ENCODE data around the gene PRM3. TPM values are rescaled to one million over a fixed set of nuclear protein-coding genes. Genes with fewer than 3 reads are reported as not detected.

PRM3 gene
- total and polyA plus RNA-seq, 4 donors = not detected

DNA sequence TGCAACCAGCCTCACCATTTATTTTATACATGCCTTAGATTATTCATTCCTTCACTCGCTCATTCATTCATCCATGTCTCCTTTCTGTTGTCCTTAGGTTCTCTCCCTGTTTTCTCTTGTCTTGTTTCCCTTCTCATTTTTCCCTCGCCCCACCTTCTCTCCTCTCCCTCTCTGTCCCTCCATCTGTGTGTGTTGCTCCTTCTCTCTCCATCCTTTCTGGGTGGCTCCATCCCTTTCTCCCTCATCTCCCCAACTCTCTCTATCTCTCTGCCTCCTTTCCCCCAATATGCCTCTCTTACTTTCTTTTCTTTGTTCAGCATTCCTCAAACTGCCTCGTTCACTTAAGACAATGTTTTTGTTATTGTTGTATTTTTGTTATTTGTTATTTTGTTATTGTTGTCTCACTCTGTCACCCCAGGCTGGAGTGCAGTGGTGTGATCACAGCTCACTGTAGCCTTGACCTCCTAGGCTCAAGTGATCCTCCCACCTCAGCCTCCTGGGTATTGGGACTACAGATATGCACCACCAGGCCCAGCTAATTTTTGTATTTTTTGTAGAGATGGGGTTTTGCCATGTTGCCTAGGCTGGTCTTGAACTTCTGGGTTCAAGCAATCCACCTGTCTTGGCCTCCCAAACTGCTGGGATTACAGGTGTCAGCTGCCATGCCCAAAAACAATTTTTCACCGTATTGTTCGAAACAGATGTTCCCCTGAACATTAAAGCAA is 31.8 kb downstream of the PRM3 start (continued):
- TF ChIP-seq, protein P1, sequence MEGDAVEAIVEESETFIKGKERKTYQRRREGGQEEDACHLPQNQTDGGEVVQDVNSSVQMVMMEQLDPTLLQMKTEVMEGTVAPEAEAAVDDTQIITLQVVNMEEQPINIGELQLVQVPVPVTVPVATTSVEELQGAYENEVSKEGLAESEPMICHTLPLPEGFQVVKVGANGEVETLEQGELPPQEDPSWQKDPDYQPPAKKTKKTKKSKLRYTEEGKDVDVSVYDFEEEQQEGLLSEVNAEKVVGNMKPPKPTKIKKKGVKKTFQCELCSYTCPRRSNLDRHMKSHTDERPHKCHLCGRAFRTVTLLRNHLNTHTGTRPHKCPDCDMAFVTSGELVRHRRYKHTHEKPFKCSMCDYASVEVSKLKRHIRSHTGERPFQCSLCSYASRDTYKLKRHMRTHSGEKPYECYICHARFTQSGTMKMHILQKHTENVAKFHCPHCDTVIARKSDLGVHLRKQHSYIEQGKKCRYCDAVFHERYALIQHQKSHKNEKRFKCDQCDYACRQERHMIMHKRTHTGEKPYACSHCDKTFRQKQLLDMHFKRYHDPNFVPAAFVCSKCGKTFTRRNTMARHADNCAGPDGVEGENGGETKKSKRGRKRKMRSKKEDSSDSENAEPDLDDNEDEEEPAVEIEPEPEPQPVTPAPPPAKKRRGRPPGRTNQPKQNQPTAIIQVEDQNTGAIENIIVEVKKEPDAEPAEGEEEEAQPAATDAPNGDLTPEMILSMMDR (IDR thresholded peaks at IDR 0.05; ENCODE audit: low read depth, low read length, missing input control) = no peak
- TF ChIP-seq NR2F2 (IDR thresholded peaks at IDR 0.05) (no peak), HNF4A (conservative IDR thresholded peaks at IDR 0.05) (no peak)

DNA sequence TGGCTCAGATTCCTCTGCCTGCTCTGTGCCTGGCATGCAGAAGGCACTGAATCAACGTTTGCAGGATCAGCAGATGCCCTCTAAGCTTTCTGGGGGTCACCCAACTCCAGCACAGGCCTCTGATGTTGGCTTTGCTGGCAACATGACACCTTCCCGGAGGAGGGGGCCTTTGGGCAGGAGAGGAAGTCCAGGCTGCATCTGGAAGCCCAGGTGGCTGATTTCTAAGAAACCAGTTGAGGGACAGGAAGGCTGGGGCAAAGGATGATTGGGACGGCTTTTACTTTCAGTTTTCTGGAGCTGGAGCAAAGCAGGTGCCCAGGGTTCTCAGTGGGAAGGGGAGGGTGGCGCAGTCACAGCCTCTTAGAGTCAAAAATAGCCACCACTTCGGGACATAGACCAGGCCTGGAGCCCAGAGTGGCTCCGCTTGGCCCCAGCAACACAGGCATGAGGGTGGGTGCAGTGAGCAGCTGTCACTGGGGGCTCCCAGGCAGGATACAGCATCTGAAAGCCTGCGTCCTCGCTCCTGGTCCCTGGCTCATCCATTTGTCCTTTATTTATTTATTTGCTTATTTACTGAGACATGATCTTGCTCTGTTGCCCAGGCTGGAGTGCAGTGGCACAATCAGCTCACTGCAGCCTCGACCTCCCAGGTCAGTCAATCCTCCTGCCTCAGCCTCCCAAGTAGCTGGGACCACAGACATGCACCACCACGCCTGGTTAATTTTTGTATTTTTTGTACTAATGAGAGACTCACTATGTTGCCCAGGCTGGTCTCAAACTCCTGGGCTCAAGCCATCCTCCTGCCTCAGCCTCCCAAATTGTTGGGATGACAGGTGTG is 32.6 kb downstream of the PRM3 start:
- H3K27ac ChIP-seq (ENCODE audit: low read depth in 1 of 2, low read length in 2 of 2) = no peak overlapping the region
- no peaks in the 10 kb centered on the region for H3K9me3 ChIP-seq (ENCODE audit: control insufficient read depth in 4 of 4, low read length in 3 of 4)
- TF ChIP-seq SP1 (IDR thresholded peaks at IDR 0.05) (no peak), RXRA (IDR thresholded peaks at IDR 0.05) (no peak), FOXA2 (IDR thresholded peaks at IDR 0.05) (no peak), TAF1 (conservative IDR thresholded peaks at IDR 0.05) (no peak), GABPA (IDR thresholded peaks at IDR 0.05 in 1 of 2, conservative IDR thresholded peaks at IDR 0.05 in 1 of 2) (no peak), EGR1 (IDR thresholded peaks at IDR 0.05; ENCODE audit: low read depth in 2 of 2) (no peak), NR2F2 (IDR thresholded peaks at IDR 0.05) (no peak), HNF4G (IDR thresholded peaks at IDR 0.05) (no peak)
- H3K4me1 ChIP-seq (ENCODE audit: control insufficient read depth in 4 of 4, insufficient read depth in 4 of 4, low read length in 3 of 4) = peaks cover 2 to 10% (median 9%) of the 10 kb centered on the region in 4 donors
- no peaks in the 10 kb centered on the region for H3K36me3 ChIP-seq (ENCODE audit: control insufficient read depth in 4 of 4, insufficient read depth in 3 of 4, low read depth in 1 of 4, low read length in 3 of 4)
- no peak for DNase-seq (ENCODE audit: low spot score)
- 68% methylated on average over 10 of the region's 10 CpGs for WGBS
- H3K27me3 ChIP-seq (ENCODE audit: control insufficient read depth in 4 of 4, insufficient read depth in 4 of 4, low read length in 3 of 4) = no peaks in the 10 kb centered on the region
- H3K9ac ChIP-seq (ENCODE audit: low read depth in 1 of 2, low read length in 2 of 2) = no peak overlapping the region
- no peak overlapping the region for H3K4me3 ChIP-seq (ENCODE audit: low read depth in 1 of 3, low read length in 3 of 3)

DNA sequence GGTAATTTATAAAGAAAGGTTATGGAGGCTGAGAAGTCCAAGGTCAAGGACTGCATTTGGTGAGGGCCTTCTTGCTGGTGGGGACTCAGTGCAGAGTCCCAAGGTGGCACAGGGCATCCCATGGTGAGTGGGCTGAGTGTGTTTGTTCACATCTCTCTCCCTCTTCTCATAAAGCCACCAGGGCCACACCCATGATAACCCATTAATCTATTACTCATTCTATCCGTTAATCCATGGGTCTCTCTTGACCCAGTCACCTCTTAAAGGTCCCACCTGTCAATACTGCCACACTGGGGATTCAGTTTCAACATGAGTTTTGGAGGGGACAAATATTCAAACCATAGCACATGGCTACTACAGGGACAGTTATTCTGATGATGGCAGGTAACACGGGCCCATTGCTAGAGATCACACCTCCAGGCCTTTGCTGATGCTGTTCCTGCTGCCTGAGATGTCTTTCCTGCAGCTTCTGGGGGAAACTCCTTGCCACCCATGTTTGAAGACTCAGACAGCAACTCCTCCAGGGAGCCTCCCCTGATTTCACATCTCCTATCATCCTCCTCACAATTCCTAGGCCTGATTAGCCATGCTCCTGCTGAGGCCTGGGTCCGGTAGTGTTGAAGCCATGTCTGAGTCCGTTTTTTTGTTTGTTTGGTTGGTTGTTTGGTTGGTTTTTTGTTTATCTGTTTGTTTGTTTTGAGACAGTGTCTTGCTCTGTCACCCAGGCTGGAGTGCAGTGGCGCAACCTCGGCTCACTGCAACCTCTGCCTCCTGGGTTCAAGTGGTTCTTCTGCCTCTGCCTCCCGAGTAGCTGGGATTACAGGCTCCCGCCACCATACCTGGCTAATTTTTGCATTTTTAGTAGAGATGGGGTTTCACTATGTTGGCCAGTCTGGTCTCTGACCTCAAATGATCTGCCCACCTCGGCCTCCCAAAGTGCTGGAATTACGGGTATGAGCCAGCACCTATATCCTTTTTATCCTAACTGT is 33.5 kb downstream of the PRM3 start:
- H3K9ac ChIP-seq (ENCODE audit: low read depth in 1 of 2, low read length in 2 of 2) = no peak overlapping the region
- H3K36me3 ChIP-seq (ENCODE audit: control insufficient read depth in 4 of 4, insufficient read depth in 3 of 4, low read depth in 1 of 4, low read length in 3 of 4) = no peaks in the 10 kb centered on the region
- no peak overlapping the region for H3K4me3 ChIP-seq (ENCODE audit: low read depth in 1 of 3, low read length in 3 of 3)
- H3K27me3 ChIP-seq (ENCODE audit: control insufficient read depth in 4 of 4, insufficient read depth in 4 of 4, low read length in 3 of 4) = no peaks in the 10 kb centered on the region
- WGBS = 88% methylated on average over 10 of the region's 10 CpGs
- DNase-seq (ENCODE audit: low spot score) = no peak
- H3K27ac ChIP-seq (ENCODE audit: low read depth in 1 of 2, low read length in 2 of 2) = no peak overlapping the region
- peaks cover 2 to 7% (median 4%) of the 10 kb centered on the region in 4 donors for H3K4me1 ChIP-seq (ENCODE audit: control insufficient read depth in 4 of 4, insufficient read depth in 4 of 4, low read length in 3 of 4)
- no peaks in the 10 kb centered on the region for H3K9me3 ChIP-seq (ENCODE audit: control insufficient read depth in 4 of 4, low read length in 3 of 4)
- TF ChIP-seq SP1 (IDR thresholded peaks at IDR 0.05) (no peak), FOXA2 (IDR thresholded peaks at IDR 0.05) (no peak), YY1 (IDR thresholded peaks at IDR 0.05) (no peak), RAD21 (IDR thresholded peaks at IDR 0.05) (no peak), EGR1 (IDR thresholded peaks at IDR 0.05; ENCODE audit: low read depth in 2 of 2) (no peak), JUND (IDR thresholded peaks at IDR 0.05) (no peak), HNF4G (IDR thresholded peaks at IDR 0.05) (no peak), TAF1 (conservative IDR thresholded peaks at IDR 0.05) (no peak), HNF4A (conservative IDR thresholded peaks at IDR 0.05) (no peak), FOXA1 (IDR thresholded peaks at IDR 0.05) (no peak), GABPA (IDR thresholded peaks at IDR 0.05 in 1 of 2, conservative IDR thresholded peaks at IDR 0.05 in 1 of 2) (no peak), RXRA (IDR thresholded peaks at IDR 0.05) (no peak), NR2F2 (IDR thresholded peaks at IDR 0.05) (no peak)
- TF ChIP-seq, protein P2, sequence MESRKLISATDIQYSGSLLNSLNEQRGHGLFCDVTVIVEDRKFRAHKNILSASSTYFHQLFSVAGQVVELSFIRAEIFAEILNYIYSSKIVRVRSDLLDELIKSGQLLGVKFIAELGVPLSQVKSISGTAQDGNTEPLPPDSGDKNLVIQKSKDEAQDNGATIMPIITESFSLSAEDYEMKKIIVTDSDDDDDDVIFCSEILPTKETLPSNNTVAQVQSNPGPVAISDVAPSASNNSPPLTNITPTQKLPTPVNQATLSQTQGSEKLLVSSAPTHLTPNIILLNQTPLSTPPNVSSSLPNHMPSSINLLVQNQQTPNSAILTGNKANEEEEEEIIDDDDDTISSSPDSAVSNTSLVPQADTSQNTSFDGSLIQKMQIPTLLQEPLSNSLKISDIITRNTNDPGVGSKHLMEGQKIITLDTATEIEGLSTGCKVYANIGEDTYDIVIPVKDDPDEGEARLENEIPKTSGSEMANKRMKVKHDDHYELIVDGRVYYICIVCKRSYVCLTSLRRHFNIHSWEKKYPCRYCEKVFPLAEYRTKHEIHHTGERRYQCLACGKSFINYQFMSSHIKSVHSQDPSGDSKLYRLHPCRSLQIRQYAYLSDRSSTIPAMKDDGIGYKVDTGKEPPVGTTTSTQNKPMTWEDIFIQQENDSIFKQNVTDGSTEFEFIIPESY (IDR thresholded peaks at IDR 0.05) = no peak
- TF ChIP-seq, protein P3, sequence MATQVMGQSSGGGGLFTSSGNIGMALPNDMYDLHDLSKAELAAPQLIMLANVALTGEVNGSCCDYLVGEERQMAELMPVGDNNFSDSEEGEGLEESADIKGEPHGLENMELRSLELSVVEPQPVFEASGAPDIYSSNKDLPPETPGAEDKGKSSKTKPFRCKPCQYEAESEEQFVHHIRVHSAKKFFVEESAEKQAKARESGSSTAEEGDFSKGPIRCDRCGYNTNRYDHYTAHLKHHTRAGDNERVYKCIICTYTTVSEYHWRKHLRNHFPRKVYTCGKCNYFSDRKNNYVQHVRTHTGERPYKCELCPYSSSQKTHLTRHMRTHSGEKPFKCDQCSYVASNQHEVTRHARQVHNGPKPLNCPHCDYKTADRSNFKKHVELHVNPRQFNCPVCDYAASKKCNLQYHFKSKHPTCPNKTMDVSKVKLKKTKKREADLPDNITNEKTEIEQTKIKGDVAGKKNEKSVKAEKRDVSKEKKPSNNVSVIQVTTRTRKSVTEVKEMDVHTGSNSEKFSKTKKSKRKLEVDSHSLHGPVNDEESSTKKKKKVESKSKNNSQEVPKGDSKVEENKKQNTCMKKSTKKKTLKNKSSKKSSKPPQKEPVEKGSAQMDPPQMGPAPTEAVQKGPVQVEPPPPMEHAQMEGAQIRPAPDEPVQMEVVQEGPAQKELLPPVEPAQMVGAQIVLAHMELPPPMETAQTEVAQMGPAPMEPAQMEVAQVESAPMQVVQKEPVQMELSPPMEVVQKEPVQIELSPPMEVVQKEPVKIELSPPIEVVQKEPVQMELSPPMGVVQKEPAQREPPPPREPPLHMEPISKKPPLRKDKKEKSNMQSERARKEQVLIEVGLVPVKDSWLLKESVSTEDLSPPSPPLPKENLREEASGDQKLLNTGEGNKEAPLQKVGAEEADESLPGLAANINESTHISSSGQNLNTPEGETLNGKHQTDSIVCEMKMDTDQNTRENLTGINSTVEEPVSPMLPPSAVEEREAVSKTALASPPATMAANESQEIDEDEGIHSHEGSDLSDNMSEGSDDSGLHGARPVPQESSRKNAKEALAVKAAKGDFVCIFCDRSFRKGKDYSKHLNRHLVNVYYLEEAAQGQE (IDR thresholded peaks at IDR 0.05) = no peak
- TF ChIP-seq, protein P4, sequence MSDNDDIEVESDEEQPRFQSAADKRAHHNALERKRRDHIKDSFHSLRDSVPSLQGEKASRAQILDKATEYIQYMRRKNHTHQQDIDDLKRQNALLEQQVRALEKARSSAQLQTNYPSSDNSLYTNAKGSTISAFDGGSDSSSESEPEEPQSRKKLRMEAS (IDR thresholded peaks at IDR 0.05) = no peak
- TF ChIP-seq, protein P5, sequence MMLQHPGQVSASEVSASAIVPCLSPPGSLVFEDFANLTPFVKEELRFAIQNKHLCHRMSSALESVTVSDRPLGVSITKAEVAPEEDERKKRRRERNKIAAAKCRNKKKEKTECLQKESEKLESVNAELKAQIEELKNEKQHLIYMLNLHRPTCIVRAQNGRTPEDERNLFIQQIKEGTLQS (IDR thresholded peaks at IDR 0.05) = no peak
